LNCAP (cell line): ENCODE results near the gene CDKAL1.

Experiments
- TF ChIP-seq, protein P1 (sequence below): fragments of 450-650 bp; IDR thresholded peaks from 2 replicates; pipeline ENCODE4 v1.5.1; 2017; ENCODE audit warnings: mild to moderate bottlenecking

The CDKAL1 gene

DNA sequence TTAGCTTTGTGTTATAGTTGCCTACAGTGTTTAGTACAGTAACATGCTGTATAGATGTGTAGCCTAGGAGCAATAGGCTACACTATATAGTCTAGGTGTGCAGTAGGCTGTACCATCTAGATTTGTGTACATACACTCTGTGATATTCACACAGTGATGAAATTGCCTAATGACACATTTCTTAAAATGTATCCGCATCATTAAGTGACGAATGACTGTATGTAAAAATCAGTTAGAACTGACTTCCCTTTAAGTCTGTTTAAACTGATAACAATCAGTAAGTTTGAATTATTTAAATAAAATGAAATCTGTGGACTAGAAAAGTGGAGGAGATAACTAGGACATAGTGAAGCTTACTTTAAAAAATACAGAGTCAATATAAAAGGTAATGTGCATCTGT, 176.1 kb downstream of the CDKAL1 start:
- TF ChIP-seq, protein P1, sequence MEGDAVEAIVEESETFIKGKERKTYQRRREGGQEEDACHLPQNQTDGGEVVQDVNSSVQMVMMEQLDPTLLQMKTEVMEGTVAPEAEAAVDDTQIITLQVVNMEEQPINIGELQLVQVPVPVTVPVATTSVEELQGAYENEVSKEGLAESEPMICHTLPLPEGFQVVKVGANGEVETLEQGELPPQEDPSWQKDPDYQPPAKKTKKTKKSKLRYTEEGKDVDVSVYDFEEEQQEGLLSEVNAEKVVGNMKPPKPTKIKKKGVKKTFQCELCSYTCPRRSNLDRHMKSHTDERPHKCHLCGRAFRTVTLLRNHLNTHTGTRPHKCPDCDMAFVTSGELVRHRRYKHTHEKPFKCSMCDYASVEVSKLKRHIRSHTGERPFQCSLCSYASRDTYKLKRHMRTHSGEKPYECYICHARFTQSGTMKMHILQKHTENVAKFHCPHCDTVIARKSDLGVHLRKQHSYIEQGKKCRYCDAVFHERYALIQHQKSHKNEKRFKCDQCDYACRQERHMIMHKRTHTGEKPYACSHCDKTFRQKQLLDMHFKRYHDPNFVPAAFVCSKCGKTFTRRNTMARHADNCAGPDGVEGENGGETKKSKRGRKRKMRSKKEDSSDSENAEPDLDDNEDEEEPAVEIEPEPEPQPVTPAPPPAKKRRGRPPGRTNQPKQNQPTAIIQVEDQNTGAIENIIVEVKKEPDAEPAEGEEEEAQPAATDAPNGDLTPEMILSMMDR = no peak

DNA sequence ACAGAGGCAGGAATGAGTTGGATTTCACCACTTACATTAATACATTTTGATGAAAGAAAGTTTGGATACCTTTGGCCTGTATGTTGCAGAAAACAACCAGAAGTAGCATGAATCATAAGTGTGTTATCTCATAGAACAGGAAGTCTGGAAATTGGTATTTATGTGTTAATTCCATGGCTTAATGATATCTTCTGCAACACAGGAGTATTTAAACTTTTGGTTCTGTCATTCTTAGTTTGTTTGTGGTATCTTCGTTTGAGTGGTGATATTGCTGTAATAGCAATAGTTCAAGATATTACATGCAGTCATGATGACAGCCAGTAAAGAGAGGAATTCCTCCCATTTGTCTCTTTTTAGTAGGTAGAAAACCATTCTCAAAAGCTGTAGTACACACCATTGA, 177.3 kb downstream of the CDKAL1 start:
- TF ChIP-seq, protein P1 = no peak

DNA sequence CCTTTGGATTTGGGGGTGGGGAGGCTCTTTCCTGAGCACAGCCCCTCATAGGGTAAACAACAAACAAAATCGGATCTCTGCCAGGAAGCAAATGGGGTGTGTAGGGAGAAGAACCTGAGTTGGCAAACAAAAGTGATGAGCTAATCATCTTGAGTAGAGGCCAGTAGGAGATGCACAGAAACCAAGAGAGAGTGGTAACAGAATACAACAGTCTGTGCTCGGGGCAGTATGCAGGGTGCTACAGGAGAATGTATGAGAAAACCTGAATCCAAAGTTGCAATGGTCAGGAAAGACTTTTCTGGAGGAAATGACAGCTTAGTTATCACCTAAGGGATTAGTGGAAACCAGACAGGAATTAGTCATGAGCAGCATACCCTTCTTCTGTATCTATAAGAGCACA, 177.8 kb downstream of the CDKAL1 start:
- TF ChIP-seq, protein P1 = no peak

DNA sequence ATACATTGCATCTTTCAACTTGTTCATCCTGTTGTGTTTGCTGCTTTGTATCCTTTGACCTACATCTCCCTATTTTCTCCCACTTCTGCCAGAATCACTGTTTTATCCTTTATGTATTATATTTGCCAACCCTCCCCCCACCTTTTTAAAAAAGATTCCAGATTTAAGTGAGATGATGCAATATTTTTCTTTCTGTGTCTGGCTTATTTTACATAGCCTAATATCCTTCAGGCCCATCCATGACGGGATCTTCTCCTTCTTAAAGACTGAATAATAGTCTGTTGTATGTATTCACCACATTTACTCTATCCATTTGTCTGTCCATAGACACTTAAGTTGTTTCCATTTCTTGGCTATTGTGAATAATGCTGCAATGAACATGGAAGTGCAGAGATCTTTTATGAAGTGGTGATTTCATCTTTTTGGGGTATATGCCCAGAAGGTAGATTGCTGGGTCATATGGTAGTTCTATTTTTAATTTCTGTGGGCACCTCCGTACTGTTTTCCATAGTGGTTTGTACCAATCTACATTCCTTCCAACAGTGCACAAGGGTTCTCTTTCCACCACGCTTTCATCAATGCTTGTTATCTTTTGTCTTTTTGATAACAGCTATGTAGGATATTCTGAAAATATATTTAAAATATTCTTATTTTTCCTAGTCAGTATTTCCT, 181.0 kb downstream of the CDKAL1 start:
- TF ChIP-seq, protein P1 = no peak

DNA sequence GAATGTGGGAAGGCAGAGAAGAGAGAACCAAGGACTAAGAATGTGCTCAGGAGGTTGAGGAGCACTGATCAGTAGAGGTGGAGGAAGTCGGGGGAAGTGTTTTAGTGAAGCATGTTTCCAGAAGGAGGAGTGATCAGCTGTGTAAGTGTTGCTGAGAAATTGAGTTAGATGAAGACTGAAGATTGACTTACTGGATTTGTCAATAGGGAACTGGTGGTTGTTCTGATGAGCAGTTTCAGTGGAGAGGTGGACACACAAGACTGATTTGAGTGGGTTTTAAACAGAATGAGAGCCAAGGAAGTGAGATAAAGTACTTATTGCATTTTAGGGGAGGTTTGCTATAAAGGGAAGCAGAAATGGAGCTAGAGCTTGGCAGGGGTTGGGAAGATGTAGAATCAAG, 182.6 kb downstream of the CDKAL1 start:
- TF ChIP-seq, protein P1 = no peak

DNA sequence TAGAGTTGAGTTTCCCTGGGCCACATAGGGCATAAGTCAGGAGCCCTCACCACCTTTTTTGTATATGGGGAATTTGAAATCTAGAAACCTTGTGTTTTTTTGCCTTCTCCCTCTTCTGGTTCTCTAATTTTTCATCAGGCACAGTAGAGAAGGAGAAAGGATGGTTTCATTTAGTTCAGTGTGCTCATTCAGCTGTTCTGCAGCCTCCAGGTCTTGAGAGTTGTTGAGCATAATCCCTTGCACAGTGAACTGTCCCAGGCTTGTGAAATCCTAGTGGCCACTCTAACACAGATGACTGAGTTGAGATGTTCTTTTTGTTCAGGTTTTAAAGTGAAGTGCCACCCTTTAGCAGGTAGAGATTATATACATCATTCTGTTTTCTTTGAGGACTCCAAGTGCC, 183.5 kb downstream of the CDKAL1 start:
- TF ChIP-seq, protein P1 = no peak

DNA sequence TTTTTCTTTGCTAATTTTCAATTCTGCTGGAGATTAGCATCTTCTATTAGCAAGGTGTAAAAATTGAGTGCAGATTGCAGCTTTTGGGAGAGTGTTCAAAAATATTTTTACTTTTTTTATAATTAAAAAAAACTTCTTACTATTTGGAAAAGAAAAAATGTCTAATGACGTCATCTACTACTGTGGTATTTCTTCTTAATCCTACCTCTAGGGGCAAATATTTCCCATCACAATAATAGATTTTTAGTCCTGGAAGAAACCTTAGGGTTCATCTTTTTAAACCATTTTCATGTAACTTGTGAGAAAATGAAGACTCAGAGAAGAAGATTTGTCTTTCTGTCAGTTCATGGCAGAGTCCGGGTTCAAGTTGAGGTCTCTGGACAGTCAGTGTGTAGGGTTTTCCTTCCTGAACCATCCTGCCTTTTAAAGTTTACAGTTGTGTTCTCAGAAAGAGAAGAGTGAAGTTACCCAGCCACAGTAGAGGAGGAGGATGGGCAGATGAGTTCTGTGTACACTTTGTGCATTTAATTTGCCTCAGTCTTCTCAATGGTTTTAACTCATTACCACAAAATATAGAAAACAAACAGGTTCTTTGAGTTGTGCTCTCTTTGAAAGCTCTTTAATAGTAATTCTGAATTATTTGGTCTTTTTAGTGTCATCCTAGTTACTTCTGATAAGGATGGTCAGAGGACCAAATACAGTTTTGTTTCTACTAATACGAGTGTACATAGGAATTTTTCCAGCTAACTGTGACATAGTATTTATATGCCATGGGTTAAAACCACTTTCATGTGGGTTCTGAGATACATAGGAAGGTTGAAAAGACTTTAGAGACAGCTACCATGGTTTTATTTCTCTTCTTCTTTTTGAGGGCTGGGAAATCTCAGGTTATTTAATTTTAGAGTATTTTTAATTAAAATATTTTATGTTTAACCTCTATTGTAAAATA, 184.7 kb downstream of the CDKAL1 start:
- TF ChIP-seq, protein P1 = no peak
